PC-3 (cell line): ENCODE measurements around the gene KTN1. TPM values are rescaled to one million over a fixed set of nuclear protein-coding genes. Genes with fewer than 3 reads are reported as not detected.
A peak's percentile ranks its signal among the peaks of the same experiment; 100 is the strongest.

Experiments used
- ATAC-seq: fragments of 200-7000 bp; cut with Tn5 transposase; 2 replicates; pipeline ENCODE4 v1.9.1; 2020; ENCODE audit warnings: mild to moderate bottlenecking, moderate library complexity
- BruUV-seq: library from RNA; stranded (reverse); fragments of 400-500 nt; replicated peaks from 2 replicates; lab custom pipeline; 2021; lab: Mats Ljungman, UMichigan
- CTCF ChIA-PET: fragments of 300-600 bp; sonication (Branson Sonifier 250); formaldehyde crosslinking; loops from one replicate; lab custom pipeline; 2022; ENCODE audit warnings: antibody characterized with exemption; lab: Charles Lee
- POLR2A ChIA-PET: fragments of 300-600 bp; sonication (Branson Sonifier 250); formaldehyde crosslinking; loops from one replicate; lab custom pipeline; 2022; ENCODE audit warnings: antibody characterized with exemption; ENCODE audit not compliant: unreplicated experiment; lab: Charles Lee
- DNase-seq: peaks from one replicate; pipeline ENCODE4 v3.0.0-alpha.2; 2015
- H2AFZ ChIP-seq: fragments of 300-600 bp; sonication (generic); 2 replicates; pipeline ENCODE4 v1.6.0; 2016; ENCODE audit warnings: antibody characterized with exemption, low read length
- H3F3A ChIP-seq: fragments of 300-600 bp; sonication (generic); one replicate; pipeline ENCODE4 v1.6.0; 2017; ENCODE audit warnings: antibody characterized with exemption, low read length, control low read depth, mild to moderate bottlenecking; ENCODE audit not compliant: unreplicated experiment
- H3K27ac ChIP-seq: fragments of 300-600 bp; sonication (generic); 2 replicates; pipeline ENCODE4 v1.5.1; 2016; ENCODE audit warnings: mild to moderate bottlenecking, low read length
- H3K27me3 ChIP-seq: fragments of 300-600 bp; sonication (generic); 2 replicates; pipeline ENCODE4 v1.6.1; 2016; ENCODE audit warnings: low read length, mixed read lengths
- H3K36me3 ChIP-seq: fragments of 300-600 bp; sonication (generic); 2 replicates; pipeline ENCODE4 v1.6.1; 2016; ENCODE audit warnings: low read depth, mixed run types, low read length, mixed read lengths
- H3K4me1 ChIP-seq: fragments of 300-600 bp; sonication (generic); 2 replicates; pipeline ENCODE4 v1.5.1; 2016; ENCODE audit warnings: low read length; ENCODE audit not compliant: insufficient read depth
- H3K4me2 ChIP-seq: fragments of 300-600 bp; sonication (generic); 2 replicates; pipeline ENCODE4 v1.6.0; 2016; ENCODE audit warnings: low read length
- H3K4me3 ChIP-seq: fragments of 300-600 bp; sonication (generic); 2 replicates; pipeline ENCODE4 v1.5.1; 2016; ENCODE audit warnings: mild to moderate bottlenecking, low read length, mixed read lengths
- H3K79me2 ChIP-seq: fragments of 300-600 bp; sonication (generic); 2 replicates; pipeline ENCODE4 v1.6.1; 2017; ENCODE audit warnings: low read length, mixed read lengths
- H3K9ac ChIP-seq: fragments of 300-600 bp; sonication (generic); 2 replicates; pipeline ENCODE4 v1.6.0; 2016; ENCODE audit warnings: mild to moderate bottlenecking, low read length
- H3K9me2 ChIP-seq: fragments of 300-600 bp; sonication (generic); replicated peaks from 2 replicates; pipeline ENCODE4 v1.6.1; 2016; ENCODE audit warnings: mixed run types, low read length, mixed read lengths
- H3K9me3 ChIP-seq: fragments of 300-600 bp; sonication (generic); 2 replicates; pipeline ENCODE4 v1.6.1; 2016; ENCODE audit warnings: low read length, mixed read lengths
- H4K20me1 ChIP-seq: fragments of 300-600 bp; sonication (generic); 2 replicates; pipeline ENCODE4 v1.6.1; 2016; ENCODE audit warnings: low read length, mixed read lengths
- EZH2 ChIP-seq: fragments of 300-600 bp; sonication (generic); IDR thresholded peaks from one replicate; pipeline ENCODE4 v1.6.1; 2017; ENCODE audit warnings: antibody characterized with exemption, mild to moderate bottlenecking, low read length; ENCODE audit not compliant: unreplicated experiment
- EZH2phosphoT487 ChIP-seq: fragments of 300-600 bp; sonication (generic); IDR thresholded peaks from 2 replicates; pipeline ENCODE4 v1.6.1; 2018; ENCODE audit warnings: mild to moderate bottlenecking, antibody characterized with exemption, low read length, borderline replicate concordance
- intact Hi-C: fragments of 100-400 bp; cut with micrococcal nuclease; formaldehyde crosslinking; loops from 2 replicates; pipeline ENCODE4 v1.9.0; 2023
- total RNA-seq: library from RNA; depleted of rRNA; stranded (reverse); fragments of >200 nt; gene quantifications from 2 replicates; pipeline ENCODE4 v1.2.3, GENCODE V29; 2014
- TF ChIP-seq, protein P1 (sequence below): fragments of 300-600 bp; sonication (generic); conservative IDR thresholded peaks from 2 replicates; pipeline ENCODE4 v1.5.1; 2017; ENCODE audit warnings: antibody characterized with exemption, low read depth, mild to moderate bottlenecking, low read length

KTN1 gene
- total RNA-seq, 1 experiment from 2014 or later: 251 TPM

GRCh38 chr14:55603401-55603953 is 23.5 kb downstream of the KTN1 start:
- ChIA-PET POLR2A (no interaction called here), CTCF (no interaction called here)
- Histone ChIP-seq H3K79me2 (peaks cover 100% of the 10 kb centered on the region), H3K9me2 (no peaks in the 10 kb centered on the region), H3K9ac (no peak overlapping the region), H3K36me3 (peaks cover 18% of the 10 kb centered on the region), H3F3A (peaks cover 39% of the 10 kb centered on the region), H3K27ac (no peak overlapping the region), H3K4me2 (no peak overlapping the region), H3K27me3 (no peaks in the 10 kb centered on the region), H3K4me3 (no peak overlapping the region), H3K4me1 (peaks cover 62% of the 10 kb centered on the region), H2AFZ (no peak overlapping the region), H4K20me1 (0 out of 2 replicates have a peak, but pooled peaks cover 8% of the 10 kb centered on the region), H3K9me3 (no peaks in the 10 kb centered on the region)
- ATAC-seq (no peak), DNase-seq (no peak)
- no peak for TF ChIP-seq EZH2
- TF ChIP-seq, protein P1, sequence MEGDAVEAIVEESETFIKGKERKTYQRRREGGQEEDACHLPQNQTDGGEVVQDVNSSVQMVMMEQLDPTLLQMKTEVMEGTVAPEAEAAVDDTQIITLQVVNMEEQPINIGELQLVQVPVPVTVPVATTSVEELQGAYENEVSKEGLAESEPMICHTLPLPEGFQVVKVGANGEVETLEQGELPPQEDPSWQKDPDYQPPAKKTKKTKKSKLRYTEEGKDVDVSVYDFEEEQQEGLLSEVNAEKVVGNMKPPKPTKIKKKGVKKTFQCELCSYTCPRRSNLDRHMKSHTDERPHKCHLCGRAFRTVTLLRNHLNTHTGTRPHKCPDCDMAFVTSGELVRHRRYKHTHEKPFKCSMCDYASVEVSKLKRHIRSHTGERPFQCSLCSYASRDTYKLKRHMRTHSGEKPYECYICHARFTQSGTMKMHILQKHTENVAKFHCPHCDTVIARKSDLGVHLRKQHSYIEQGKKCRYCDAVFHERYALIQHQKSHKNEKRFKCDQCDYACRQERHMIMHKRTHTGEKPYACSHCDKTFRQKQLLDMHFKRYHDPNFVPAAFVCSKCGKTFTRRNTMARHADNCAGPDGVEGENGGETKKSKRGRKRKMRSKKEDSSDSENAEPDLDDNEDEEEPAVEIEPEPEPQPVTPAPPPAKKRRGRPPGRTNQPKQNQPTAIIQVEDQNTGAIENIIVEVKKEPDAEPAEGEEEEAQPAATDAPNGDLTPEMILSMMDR: no peak
- no peak for TF ChIP-seq EZH2phosphoT487
- BruUV-seq: no TSS peak
- intact Hi-C loops: no loop called here

DNA sequence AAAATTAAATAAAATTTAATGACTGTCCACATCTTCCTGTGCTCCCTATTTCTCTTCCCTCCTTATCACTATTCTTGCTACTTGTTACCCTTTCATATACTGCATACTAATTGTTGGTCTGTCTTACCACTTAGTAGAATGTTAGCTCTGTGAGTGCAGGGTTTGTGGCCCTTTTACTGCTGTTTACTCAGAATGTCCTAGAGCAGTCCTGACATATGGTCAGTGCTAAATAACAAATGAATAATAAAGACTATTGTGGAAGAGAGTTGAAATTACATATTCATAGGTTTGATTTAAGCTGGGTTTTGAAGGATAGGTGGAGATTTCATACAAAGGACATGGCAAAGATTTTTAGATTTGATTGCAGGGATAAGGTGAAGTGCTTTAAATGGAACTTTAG is 24.5 kb downstream of the KTN1 start:
- no peak overlapping the region for H3K4me3 ChIP-seq
- no peak overlapping the region; the same call in 1 of the 2 replicates for H3K27ac ChIP-seq
- H3K9me2 ChIP-seq: no peaks in the 10 kb centered on the region
- no peak for TF ChIP-seq EZH2
- TF ChIP-seq, protein P1: no peak
- no peak for TF ChIP-seq EZH2phosphoT487
- intact Hi-C loops: no loop called here
- H2AFZ ChIP-seq: no peak overlapping the region
- H3K79me2 ChIP-seq: peaks cover 100% of the 10 kb centered on the region
- POLR2A ChIA-PET: no interaction called here
- H3K9ac ChIP-seq: no peak overlapping the region
- 0 out of 2 replicates have a peak, but pooled peaks cover 8% of the 10 kb centered on the region for H4K20me1 ChIP-seq
- peaks cover 29% of the 10 kb centered on the region for H3F3A ChIP-seq
- peaks cover 61% of the 10 kb centered on the region for H3K4me1 ChIP-seq
- CTCF ChIA-PET: no interaction called here
- H3K27me3 ChIP-seq: no peaks in the 10 kb centered on the region
- H3K9me3 ChIP-seq: no peaks in the 10 kb centered on the region
- BruUV-seq: no TSS peak
- no peak for DNase-seq
- peak overlapping the region; percentile 62; the same call in 1 of the 2 replicates for H3K4me2 ChIP-seq
- peak; percentile 8; the same call in 1 of the 2 replicates for ATAC-seq
- H3K36me3 ChIP-seq: peaks cover 18% of the 10 kb centered on the region

DNA sequence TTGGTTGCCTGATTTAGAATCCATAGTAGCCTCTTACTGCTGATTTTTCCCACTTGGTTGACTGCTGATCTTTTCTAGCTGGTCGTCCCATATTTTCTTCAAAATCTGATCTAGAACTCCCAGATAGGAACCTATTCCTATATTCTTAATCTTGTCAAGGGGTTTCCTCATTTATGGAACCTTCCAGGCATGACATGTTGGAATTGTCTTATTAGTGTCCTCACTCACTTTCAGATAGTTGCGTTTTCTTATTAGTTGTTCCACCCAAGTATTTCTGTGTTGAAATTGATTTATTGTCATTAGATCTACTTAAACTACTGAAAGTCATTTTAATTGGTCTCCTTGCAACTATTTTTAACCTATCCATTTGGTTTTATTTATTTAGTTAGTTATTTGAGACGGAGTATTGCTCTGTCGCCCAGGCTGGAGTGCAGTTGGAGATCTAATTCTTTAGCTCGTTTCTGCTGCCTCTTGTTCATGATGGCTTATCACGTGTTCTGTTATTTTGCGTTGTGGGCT is 25.0 kb downstream of the KTN1 start:
- no peaks in the 10 kb centered on the region for H3K27me3 ChIP-seq
- peak overlapping the region; percentile 15; the same call in 1 of the 2 replicates for H3K4me3 ChIP-seq
- H3K27ac ChIP-seq: peak overlapping the region; percentile 3; the same call in 1 of the 2 replicates
- peaks cover 18% of the 10 kb centered on the region for H3K36me3 ChIP-seq
- peaks cover 25% of the 10 kb centered on the region for H3F3A ChIP-seq
- H3K9me2 ChIP-seq: no peaks in the 10 kb centered on the region
- CTCF ChIA-PET: no interaction called here
- H3K4me2 ChIP-seq: peak overlapping the region; percentile 62
- peaks cover 100% of the 10 kb centered on the region for H3K79me2 ChIP-seq
- no peak for DNase-seq
- H2AFZ ChIP-seq: no peak overlapping the region
- TF ChIP-seq EZH2 (no peak), EZH2phosphoT487 (no peak)
- TF ChIP-seq, protein P1: no peak
- H3K9ac ChIP-seq: no peak overlapping the region
- POLR2A ChIA-PET: no interaction called here
- 0 out of 2 replicates have a peak, but pooled peaks cover 8% of the 10 kb centered on the region for H4K20me1 ChIP-seq
- no TSS peak for BruUV-seq
- ATAC-seq: no peak
- no peaks in the 10 kb centered on the region for H3K9me3 ChIP-seq
- peaks cover 62% of the 10 kb centered on the region for H3K4me1 ChIP-seq
- intact Hi-C loops: no loop called here
